Measurements from ENCODE around the gene GMEB2.

Gene GMEB2

DNA sequence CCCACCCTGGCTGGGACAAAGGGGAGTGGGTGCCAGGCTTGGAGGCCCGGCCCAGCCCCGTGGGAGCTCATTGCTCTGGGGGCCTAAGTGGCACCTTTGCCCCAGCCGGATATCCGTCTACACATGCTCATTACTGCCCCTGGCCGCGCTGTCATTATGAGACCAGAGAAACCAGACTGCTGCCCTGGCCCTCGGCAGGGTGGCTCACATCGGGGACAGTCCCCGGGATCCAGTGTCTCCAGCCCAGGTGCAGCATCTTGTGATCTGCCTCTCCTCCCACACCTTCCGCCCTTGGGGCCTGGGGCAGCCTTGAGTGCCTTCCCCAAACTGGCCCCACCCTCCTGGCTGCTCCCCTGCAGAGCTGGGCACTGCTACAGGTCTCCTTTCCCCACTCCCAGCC lies 84.2 kb downstream of the GMEB2 start:
- no peak for DNase-seq

DNA sequence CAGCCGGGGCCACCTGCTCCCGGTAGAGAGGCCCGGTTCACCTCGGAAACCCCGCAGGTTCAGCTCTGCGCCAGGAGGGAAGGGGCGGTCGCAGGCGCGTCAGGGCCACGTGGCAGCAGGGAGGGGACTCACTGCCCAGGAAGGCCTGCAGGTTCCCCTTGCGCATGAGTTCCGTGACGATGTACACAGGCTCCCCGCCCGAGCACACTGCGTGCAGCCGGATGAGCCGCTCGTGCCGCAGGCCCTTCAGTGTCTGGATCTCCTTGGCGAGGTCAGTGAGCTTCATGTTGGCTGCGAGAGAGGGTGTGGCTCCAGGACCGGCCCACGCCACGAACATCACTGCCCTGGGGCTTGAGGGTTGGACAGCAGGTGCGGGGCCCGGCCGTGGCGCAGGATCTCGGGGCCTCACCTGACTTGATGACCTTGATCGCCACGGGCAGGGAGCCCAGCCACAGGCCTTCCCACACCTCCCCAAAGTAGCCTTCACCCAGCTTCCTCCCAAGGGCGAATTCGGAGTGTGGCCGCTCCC lies 84.8 kb downstream of the GMEB2 start:
- DNase-seq, result no peak

DNA sequence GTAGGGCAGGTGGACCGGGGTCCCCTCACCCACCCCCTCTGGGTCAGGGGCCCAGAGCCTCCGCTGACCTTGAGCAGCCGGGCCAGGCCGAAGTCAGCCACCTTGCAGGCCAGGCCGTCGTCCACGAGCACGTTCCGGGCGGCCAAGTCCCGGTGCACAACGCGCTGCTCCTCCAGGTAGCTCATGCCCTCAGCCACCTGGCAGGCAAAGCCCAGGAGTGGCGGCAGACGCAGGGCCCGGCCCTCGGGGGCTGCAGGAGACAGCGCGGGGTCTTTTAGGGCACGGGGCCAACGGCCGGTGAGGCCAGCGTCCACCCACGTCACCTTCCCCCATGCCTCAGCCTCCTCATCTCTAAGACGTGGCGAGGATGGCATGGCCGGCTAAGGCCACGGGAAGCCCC lies 85.5 kb downstream of the GMEB2 start:
- DNase-seq, result no peak

DNA sequence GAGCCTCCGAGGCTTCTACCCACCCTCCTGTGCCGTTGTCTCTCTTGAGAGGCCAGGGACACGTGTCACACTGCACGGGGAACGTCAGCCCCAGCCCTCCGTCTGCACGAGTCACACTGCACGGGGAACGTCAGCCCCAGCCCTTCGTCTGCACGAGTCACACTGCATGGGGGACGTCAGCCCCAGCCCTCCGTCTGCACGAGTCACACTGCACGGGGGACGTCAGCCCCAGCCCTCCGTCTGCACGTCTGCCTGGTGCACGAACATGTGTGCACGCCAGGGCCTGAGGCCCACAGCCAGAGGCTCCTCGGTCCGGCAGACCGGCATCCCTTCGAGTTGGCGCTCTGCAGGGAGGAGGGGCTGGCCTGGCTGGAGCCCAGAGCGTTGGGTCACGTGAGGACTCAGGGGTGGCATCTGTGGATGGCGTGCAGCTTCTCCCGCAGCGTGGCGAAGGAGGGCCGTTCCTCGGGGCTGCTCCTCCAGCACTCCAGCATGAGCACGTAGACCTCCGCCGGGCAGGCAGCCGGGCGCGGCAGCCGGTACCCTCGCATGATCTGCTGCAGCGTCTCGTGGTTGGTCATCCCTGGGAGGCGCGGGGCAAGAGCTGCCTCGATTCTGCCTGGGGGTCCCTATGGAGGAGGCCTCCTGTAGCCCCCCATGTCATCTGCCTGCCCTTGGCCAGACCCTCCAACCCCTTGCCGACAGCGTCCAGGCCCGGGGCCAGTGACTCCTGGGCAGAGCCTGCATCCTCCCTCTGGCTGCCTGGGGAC lies 86.3 kb downstream of the GMEB2 start:
- no peak for DNase-seq

DNA sequence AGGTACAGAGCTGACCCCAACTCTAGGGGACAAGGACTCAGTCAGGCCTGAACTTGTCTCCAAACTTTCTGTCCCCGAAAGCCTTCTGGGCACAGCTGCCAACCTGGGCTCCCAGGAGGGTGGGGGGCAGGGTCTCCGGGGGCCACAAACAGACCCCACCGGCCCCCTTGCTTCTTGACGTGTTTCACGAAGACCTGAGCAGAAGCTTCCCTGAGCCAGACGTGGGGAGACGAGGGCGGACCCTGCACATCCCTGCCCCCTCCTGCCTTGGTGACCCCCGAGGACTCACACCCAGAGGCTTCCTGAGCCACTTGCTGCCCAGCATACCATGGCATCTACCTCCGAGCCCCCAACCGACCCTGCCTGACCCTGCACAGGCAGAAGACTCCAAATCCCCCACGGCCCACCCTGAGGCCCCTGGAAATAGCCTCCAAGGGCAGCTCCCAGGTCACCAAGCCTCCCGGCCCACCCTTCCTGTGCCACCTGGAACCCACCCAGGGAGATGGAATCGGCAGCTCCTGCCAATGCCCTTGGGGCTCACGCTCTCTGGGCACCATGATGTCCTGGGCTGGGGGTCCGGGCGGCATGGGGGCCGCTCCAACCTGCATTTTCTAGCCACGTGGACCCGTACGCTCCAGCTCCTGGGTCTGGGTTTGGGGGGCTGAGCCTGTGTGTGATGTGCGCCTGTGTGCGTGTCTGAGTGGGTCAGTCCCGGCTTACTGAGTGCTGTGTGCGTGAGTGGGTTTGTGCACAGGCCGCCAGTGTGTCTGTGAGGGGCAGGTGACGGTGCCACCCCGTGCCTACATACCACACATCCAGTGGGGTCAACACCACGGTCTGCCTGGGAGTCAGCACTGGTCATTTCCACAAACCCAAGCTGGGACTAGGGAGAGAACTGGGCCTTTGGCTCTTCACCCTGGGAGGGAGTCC lies 87.2 kb downstream of the GMEB2 start:
- no peak for DNase-seq

DNA sequence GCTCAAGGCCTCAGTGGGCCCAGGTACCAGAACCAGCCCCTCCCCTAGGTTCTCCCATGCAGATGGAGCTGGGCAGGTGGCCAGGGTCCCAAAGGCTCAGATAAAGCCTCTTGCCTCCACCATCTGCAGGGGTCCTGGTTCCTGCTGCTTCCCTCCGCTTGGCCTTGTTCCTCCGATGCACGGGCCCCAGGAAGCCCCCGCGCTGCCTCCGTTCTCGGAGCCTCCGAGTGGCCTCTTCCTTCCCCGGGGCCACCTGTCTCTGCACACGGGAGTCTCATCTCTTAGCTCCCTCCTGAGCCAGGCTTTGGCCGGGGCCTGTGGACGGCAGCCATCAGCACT lies 87.8 kb downstream of the GMEB2 start:
- no peak for DNase-seq

DNA sequence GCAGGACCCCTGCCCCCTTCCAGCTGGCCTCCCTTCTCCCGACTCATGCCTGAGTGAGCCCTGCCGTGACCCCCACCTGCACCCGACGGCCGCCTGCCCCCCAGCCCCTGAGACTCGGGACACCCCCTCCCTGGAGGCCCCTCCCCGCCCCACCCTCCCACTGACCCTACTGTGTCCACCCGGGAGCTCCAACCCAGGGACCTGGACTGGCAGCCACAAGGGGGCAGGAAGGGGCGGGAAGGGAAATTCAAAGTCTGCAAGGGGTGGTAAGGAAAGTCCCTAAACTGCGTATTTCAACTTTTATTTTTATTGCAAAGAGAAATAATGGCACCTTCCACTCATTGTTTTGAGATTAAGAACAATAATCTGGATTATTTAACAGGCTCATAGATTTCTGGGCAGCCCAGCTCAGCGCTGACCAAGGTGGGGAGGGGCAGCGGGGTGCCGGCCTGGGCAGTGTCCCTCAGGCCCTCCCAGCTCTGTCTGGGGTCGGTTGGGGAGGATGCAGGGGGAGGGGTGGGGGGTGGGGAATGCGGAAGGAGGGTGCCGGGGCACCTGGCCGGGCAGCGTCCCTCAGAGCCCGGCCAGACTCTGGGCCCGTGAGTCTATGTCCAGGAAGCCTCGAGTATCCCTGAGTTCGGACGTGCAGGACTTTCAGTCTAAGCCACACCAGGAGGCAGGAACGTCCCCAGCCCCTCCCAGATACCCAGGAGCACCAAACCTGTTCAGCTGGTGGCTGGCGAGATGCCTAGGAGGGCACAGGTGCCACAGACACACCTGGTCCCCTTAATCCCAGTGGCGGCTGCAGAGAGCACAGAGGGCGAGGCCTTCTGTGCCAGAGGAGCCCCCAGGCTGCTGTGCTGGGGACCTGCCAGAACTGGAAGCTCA lies 88.5 kb downstream of the GMEB2 start:
- DNase-seq, result no peak
